Stimulated activated CD4-positive, alpha-beta T cell treated with anti-CD3 and anti-CD28 coated beads, TNF-alpha, amount 100 ng/mL, for 48 hours (primary cell): Measurements from ENCODE around the gene FOXR1.

ENCODE experiments used
- DNase-seq, 3 donors: peaks; one replicate each; pipeline ENCODE4 v3.0.0-alpha.2; 2020; ENCODE audit warnings: low read depth in 3 of 3

Gene FOXR1

GRCh38 chr11:118971646-118972045 lies at the start of gene FOXR1:
FOXR1 (plus strand) TSS chr11:118971761; CDS start chr11:118971932, 171 bp downstream.
- DNase-seq, result no peak

GRCh38 chr11:118921929-118922744 lies 49.4 kb upstream of the FOXR1 start:
- DNase-seq, result no peak

GRCh38 chr11:118922745-118923627 lies 48.6 kb upstream of the FOXR1 start:
- DNase-seq, result no peak

- DNase-seq, result no peak
These were observed 47.6 kb upstream of the FOXR1 start for GRCh38 chr11:118923721-118924587.

- no peak for DNase-seq
These were observed 46.7 kb upstream of the FOXR1 start for GRCh38 chr11:118924591-118925585.

- no peak for DNase-seq
These were observed 43.9 kb upstream of the FOXR1 start for GRCh38 chr11:118927554-118928100.

GRCh38 chr11:118928101-118928869 lies 43.3 kb upstream of the FOXR1 start:
- DNase-seq, result peak; percentile 81 to 86 (median 82)

- no peak for DNase-seq
These were observed 42.6 kb upstream of the FOXR1 start for GRCh38 chr11:118928870-118929500.

- peak in 1 of 3 donors; percentile 78 for DNase-seq
These were observed 42.0 kb upstream of the FOXR1 start for GRCh38 chr11:118929501-118930093.

- DNase-seq, result peak; percentile 77 to 84 (median 81)
These were observed 41.4 kb upstream of the FOXR1 start for GRCh38 chr11:118930094-118930712.

- no peak for DNase-seq
These were observed 40.0 kb upstream of the FOXR1 start for GRCh38 chr11:118931571-118931970.

GRCh38 chr11:118933486-118933885 lies 38.1 kb upstream of the FOXR1 start:
- no peak for DNase-seq

GRCh38 chr11:118935376-118935775 lies 36.2 kb upstream of the FOXR1 start:
- DNase-seq, result no peak

GRCh38 chr11:118938491-118939403 lies 32.8 kb upstream of the FOXR1 start:
- no peak for DNase-seq

- no peak for DNase-seq
These were observed 32.1 kb upstream of the FOXR1 start for GRCh38 chr11:118939404-118939915.

GRCh38 chr11:118939953-118940598 lies 31.5 kb upstream of the FOXR1 start:
- peak in 1 of 3 donors; percentile 48 for DNase-seq
